ENCODE data around the gene MUC5AC. TPM values are rescaled to one million over a fixed set of nuclear protein-coding genes. Genes with fewer than 3 reads are reported as not detected.
A peak's percentile ranks its signal among the peaks of the same experiment; 100 is the strongest.
"Not testable (repeated sequence)": the region's sequence is repeated elsewhere in the genome, so short reads cannot be mapped to it uniquely, and the experiment has no call there.

The MUC5AC gene
- total RNA-seq, 1 experiment from 2014 or later = 51.2 TPM

DNA sequence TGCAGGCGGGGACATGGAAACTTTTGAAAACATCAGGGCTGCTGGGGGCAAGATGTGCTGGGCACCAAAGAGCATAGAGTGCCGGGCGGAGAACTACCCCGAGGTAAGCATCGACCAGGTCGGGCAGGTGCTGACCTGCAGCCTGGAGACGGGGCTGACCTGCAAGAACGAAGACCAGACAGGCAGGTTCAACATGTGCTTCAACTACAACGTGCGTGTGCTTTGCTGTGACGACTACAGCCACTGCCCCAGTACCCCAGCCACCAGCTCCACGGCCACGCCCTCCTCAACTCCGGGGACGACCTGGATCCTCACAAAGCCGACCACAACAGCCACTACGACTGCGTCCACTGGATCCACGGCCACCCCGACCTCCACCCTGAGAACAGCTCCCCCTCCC is 84.5 kb downstream of the MUC5AC start:
- peaks cover 13% of the 10 kb centered on the region for H3K36me3 Mint-ChIP-seq (ENCODE audit: insufficient read depth, unreplicated experiment)
- no peak for TF ChIP-seq CTCF (IDR thresholded peaks at IDR 0.05; ENCODE audit: unreplicated experiment)
- DNase-seq = no peak
- no peak overlapping the region for H3K4me3 Mint-ChIP-seq (ENCODE audit: low read depth, unreplicated experiment)
- peaks cover 3% of the 10 kb centered on the region for H3K4me1 Mint-ChIP-seq (ENCODE audit: low read depth, unreplicated experiment)
- no peaks in the 10 kb centered on the region for H3K27me3 Mint-ChIP-seq (ENCODE audit: unreplicated experiment)
- no peak overlapping the region for H3K27ac Mint-ChIP-seq (ENCODE audit: unreplicated experiment)
- H3K9me3 Mint-ChIP-seq (ENCODE audit: low read depth, unreplicated experiment) = peaks cover 3% of the 10 kb centered on the region
- BruUV-seq (replicated peaks) = no TSS peak
- intact Hi-C loops (cut with micrococcal nuclease; ENCODE audit: unreplicated experiment) = no loop called here
- CTCF ChIA-PET = interaction anchor here (0.7 kb wide), 1 partner anchor 11 kb away, joined by 3 read pairs; no protein-coding TSS in a partner anchor

- H3K9me3 Mint-ChIP-seq (ENCODE audit: low read depth, unreplicated experiment); H3K4me3 Mint-ChIP-seq (ENCODE audit: low read depth, unreplicated experiment); intact Hi-C loops (cut with micrococcal nuclease; ENCODE audit: unreplicated experiment); H3K27ac Mint-ChIP-seq (ENCODE audit: unreplicated experiment); BruUV-seq (replicated peaks); DNase-seq; H3K27me3 Mint-ChIP-seq (ENCODE audit: unreplicated experiment); H3K4me1 Mint-ChIP-seq (ENCODE audit: low read depth, unreplicated experiment): not testable (repeated sequence)
- H3K36me3 Mint-ChIP-seq (ENCODE audit: insufficient read depth, unreplicated experiment) = peaks cover 13% of the 10 kb centered on the region
- CTCF ChIA-PET = interaction anchor here (0.7 kb wide), 1 partner anchor 10 kb away, joined by 3 read pairs; no protein-coding TSS in a partner anchor
Measured at GRCh38 chr11:1242751-1243150, 85.0 kb downstream of the MUC5AC start.

- H3K27me3 Mint-ChIP-seq (ENCODE audit: unreplicated experiment); H3K27ac Mint-ChIP-seq (ENCODE audit: unreplicated experiment); H3K9me3 Mint-ChIP-seq (ENCODE audit: low read depth, unreplicated experiment); DNase-seq; H3K4me3 Mint-ChIP-seq (ENCODE audit: low read depth, unreplicated experiment); H3K4me1 Mint-ChIP-seq (ENCODE audit: low read depth, unreplicated experiment); CTCF ChIA-PET; BruUV-seq (replicated peaks); intact Hi-C loops (cut with micrococcal nuclease; ENCODE audit: unreplicated experiment): not testable (repeated sequence)
- peaks cover 13% of the 10 kb centered on the region for H3K36me3 Mint-ChIP-seq (ENCODE audit: insufficient read depth, unreplicated experiment)
Measured at GRCh38 chr11:1243521-1243920, 85.8 kb downstream of the MUC5AC start.

DNA sequence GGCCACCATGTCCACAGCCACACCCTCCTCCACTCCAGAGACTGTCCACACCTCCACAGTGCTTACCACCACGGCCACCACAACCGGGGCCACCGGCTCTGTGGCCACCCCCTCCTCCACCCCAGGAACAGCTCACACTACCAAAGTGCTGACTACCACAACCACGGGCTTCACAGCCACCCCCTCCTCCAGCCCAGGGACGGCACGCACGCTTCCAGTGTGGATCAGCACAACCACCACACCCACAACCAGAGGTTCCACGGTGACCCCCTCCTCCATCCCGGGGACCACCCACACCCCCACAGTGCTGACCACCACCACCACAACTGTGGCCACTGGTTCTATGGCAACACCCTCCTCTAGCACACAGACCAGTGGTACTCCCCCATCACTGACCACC is 86.8 kb downstream of the MUC5AC start:
- peaks cover 14% of the 10 kb centered on the region for H3K36me3 Mint-ChIP-seq (ENCODE audit: insufficient read depth, unreplicated experiment)
- CTCF ChIA-PET; H3K4me1 Mint-ChIP-seq (ENCODE audit: low read depth, unreplicated experiment); BruUV-seq (replicated peaks); H3K27ac Mint-ChIP-seq (ENCODE audit: unreplicated experiment); intact Hi-C loops (cut with micrococcal nuclease; ENCODE audit: unreplicated experiment); DNase-seq; H3K27me3 Mint-ChIP-seq (ENCODE audit: unreplicated experiment); H3K9me3 Mint-ChIP-seq (ENCODE audit: low read depth, unreplicated experiment); H3K4me3 Mint-ChIP-seq (ENCODE audit: low read depth, unreplicated experiment): not testable (repeated sequence)

GRCh38 chr11:1245717-1246116 is 88.0 kb downstream of the MUC5AC start:
- H3K27me3 Mint-ChIP-seq (ENCODE audit: unreplicated experiment); H3K4me1 Mint-ChIP-seq (ENCODE audit: low read depth, unreplicated experiment); intact Hi-C loops (cut with micrococcal nuclease; ENCODE audit: unreplicated experiment); BruUV-seq (replicated peaks); H3K9me3 Mint-ChIP-seq (ENCODE audit: low read depth, unreplicated experiment); DNase-seq; H3K27ac Mint-ChIP-seq (ENCODE audit: unreplicated experiment); H3K4me3 Mint-ChIP-seq (ENCODE audit: low read depth, unreplicated experiment); CTCF ChIA-PET: not testable (repeated sequence)
- peaks cover 20% of the 10 kb centered on the region for H3K36me3 Mint-ChIP-seq (ENCODE audit: insufficient read depth, unreplicated experiment)

DNA sequence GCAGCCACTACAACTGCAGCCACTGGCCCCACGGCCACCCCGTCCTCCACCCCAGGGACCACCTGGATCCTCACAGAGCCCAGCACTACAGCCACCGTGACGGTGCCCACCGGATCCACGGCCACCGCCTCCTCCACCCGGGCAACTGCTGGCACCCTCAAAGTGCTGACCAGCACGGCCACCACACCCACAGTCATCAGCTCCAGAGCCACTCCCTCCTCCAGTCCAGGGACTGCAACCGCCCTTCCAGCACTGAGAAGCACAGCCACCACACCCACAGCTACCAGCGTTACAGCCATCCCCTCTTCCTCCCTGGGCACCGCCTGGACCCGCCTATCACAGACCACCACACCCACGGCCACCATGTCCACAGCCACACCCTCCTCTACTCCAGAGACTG is 88.5 kb downstream of the MUC5AC start:
- intact Hi-C loops (cut with micrococcal nuclease; ENCODE audit: unreplicated experiment); CTCF ChIA-PET; H3K9me3 Mint-ChIP-seq (ENCODE audit: low read depth, unreplicated experiment); H3K27ac Mint-ChIP-seq (ENCODE audit: unreplicated experiment); H3K4me3 Mint-ChIP-seq (ENCODE audit: low read depth, unreplicated experiment); H3K4me1 Mint-ChIP-seq (ENCODE audit: low read depth, unreplicated experiment); DNase-seq; H3K27me3 Mint-ChIP-seq (ENCODE audit: unreplicated experiment); BruUV-seq (replicated peaks): not testable (repeated sequence)
- peaks cover 26% of the 10 kb centered on the region for H3K36me3 Mint-ChIP-seq (ENCODE audit: insufficient read depth, unreplicated experiment)

DNA sequence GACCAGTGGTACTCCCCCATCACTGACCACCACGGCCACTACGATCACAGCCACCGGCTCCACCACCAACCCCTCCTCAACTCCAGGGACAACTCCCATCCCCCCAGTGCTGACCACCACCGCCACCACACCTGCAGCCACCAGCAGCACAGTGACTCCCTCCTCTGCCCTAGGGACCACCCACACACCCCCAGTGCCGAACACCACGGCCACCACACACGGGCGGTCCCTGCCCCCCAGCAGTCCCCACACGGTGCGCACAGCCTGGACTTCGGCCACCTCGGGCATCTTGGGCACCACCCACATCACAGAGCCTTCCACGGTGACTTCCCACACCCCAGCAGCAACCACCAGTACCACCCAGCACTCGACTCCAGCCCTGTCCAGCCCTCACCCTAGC is 89.3 kb downstream of the MUC5AC start:
- H3K4me3 Mint-ChIP-seq (ENCODE audit: low read depth, unreplicated experiment); CTCF ChIA-PET; H3K4me1 Mint-ChIP-seq (ENCODE audit: low read depth, unreplicated experiment); H3K9me3 Mint-ChIP-seq (ENCODE audit: low read depth, unreplicated experiment); H3K27me3 Mint-ChIP-seq (ENCODE audit: unreplicated experiment); intact Hi-C loops (cut with micrococcal nuclease; ENCODE audit: unreplicated experiment); H3K27ac Mint-ChIP-seq (ENCODE audit: unreplicated experiment); DNase-seq; BruUV-seq (replicated peaks): not testable (repeated sequence)
- H3K36me3 Mint-ChIP-seq (ENCODE audit: insufficient read depth, unreplicated experiment) = peaks cover 28% of the 10 kb centered on the region

GRCh38 chr11:1248951-1249350 is 91.2 kb downstream of the MUC5AC start:
- H3K4me3 Mint-ChIP-seq (ENCODE audit: low read depth, unreplicated experiment); H3K4me1 Mint-ChIP-seq (ENCODE audit: low read depth, unreplicated experiment); H3K27ac Mint-ChIP-seq (ENCODE audit: unreplicated experiment); intact Hi-C loops (cut with micrococcal nuclease; ENCODE audit: unreplicated experiment); H3K27me3 Mint-ChIP-seq (ENCODE audit: unreplicated experiment); H3K9me3 Mint-ChIP-seq (ENCODE audit: low read depth, unreplicated experiment); BruUV-seq (replicated peaks); CTCF ChIA-PET; DNase-seq: not testable (repeated sequence)
- peaks cover 23% of the 10 kb centered on the region for H3K36me3 Mint-ChIP-seq (ENCODE audit: insufficient read depth, unreplicated experiment)

- intact Hi-C loops (cut with micrococcal nuclease; ENCODE audit: unreplicated experiment); H3K4me3 Mint-ChIP-seq (ENCODE audit: low read depth, unreplicated experiment); H3K4me1 Mint-ChIP-seq (ENCODE audit: low read depth, unreplicated experiment); CTCF ChIA-PET; H3K9me3 Mint-ChIP-seq (ENCODE audit: low read depth, unreplicated experiment); H3K27me3 Mint-ChIP-seq (ENCODE audit: unreplicated experiment); DNase-seq; BruUV-seq (replicated peaks): not testable (repeated sequence)
- Mint-ChIP-seq H3K27ac (ENCODE audit: unreplicated experiment) (peak overlapping the region; percentile 33), H3K36me3 (ENCODE audit: insufficient read depth, unreplicated experiment) (peaks cover 19% of the 10 kb centered on the region)
Measured at GRCh38 chr11:1250411-1250810, 92.7 kb downstream of the MUC5AC start.
